HFFc6 (cell line): ENCODE results near the gene KLHL29. TPM values are rescaled to one million over a fixed set of nuclear protein-coding genes. Genes with fewer than 3 reads are reported as not detected.

Source experiments
- DNase-seq: peaks from one replicate; pipeline ENCODE4 v3.0.0-alpha.2; 2018
- H3K27ac Mint-ChIP-seq: 2 replicates; pipeline ENCODE4 v1.8.0; 2020; ENCODE audit warnings: mild to moderate bottlenecking, mixed read lengths
- H3K27me3 Mint-ChIP-seq: 2 replicates; pipeline ENCODE4 v1.8.0; 2021; ENCODE audit warnings: mild to moderate bottlenecking, moderate library complexity, mixed read lengths; ENCODE audit not compliant: insufficient read depth
- H3K36me3 Mint-ChIP-seq: 2 replicates; pipeline ENCODE4 v1.8.0; 2021; ENCODE audit warnings: low read depth, mixed read lengths
- H3K4me1 Mint-ChIP-seq: 2 replicates; pipeline ENCODE4 v1.8.0; 2020; ENCODE audit warnings: low read depth, mixed read lengths
- H3K4me3 Mint-ChIP-seq: 2 replicates; pipeline ENCODE4 v1.8.0; 2020; ENCODE audit warnings: mild to moderate bottlenecking, moderate library complexity, mixed read lengths
- H3K9me3 Mint-ChIP-seq: 2 replicates; pipeline ENCODE4 v1.8.0; 2020; ENCODE audit warnings: mild to moderate bottlenecking, mixed read lengths
- CTCF ChIP-seq: fragments of 200-600 bp; sonication (generic); IDR thresholded peaks from 2 replicates; pipeline ENCODE4 v1.5.0; 2021; ENCODE audit warnings: antibody characterized with exemption, mild to moderate bottlenecking
- total RNA-seq, 6 experiments: library from RNA; stranded (reverse); fragmentation: NEBNext Ultra II Directional; extraction: Animal tissue kit (Norgen Biotek cat#: 25700); gene quantifications; 2 replicates in 1 of 6; 3 replicates in 5 of 6; pipeline ENCODE4 v1.2.3, GENCODE V29; 2021

The KLHL29 gene
- total RNA-seq, 6 experiments from 2014 or later, result 7.4 to 9.7 (median 8.6) TPM

- no peak for DNase-seq
- Mint-ChIP-seq H3K4me3 (no peak overlapping the region), H3K9me3 (no peaks in the 10 kb centered on the region), H3K27ac (no peak overlapping the region), H3K36me3 (no peaks in the 10 kb centered on the region), H3K27me3 (no peaks in the 10 kb centered on the region; the same call in 1 of the 2 replicates), H3K4me1 (peaks cover 49% of the 10 kb centered on the region)
- TF ChIP-seq CTCF, result no peak
Measured at GRCh38 chr2:23599667-23600066, 214.7 kb downstream of the KLHL29 start.

- no peak for DNase-seq
Measured at GRCh38 chr2:23600346-23600745, 215.4 kb downstream of the KLHL29 start.

GRCh38 chr2:23601301-23601965 is 216.5 kb downstream of the KLHL29 start:
- H3K4me3 Mint-ChIP-seq, result peak overlapping the region; percentile 61
- DNase-seq, result peak; percentile 13
- peaks cover 14% of the 10 kb centered on the region for H3K9me3 Mint-ChIP-seq
- peaks cover 12% of the 10 kb centered on the region for H3K36me3 Mint-ChIP-seq
- peaks cover 31% of the 10 kb centered on the region for H3K4me1 Mint-ChIP-seq
- peak overlapping the region; percentile 97 for H3K27ac Mint-ChIP-seq
- no peak for TF ChIP-seq CTCF
- H3K27me3 Mint-ChIP-seq, result no peaks in the 10 kb centered on the region; the same call in 1 of the 2 replicates

More at GRCh38 chr2:23600346-23600745, 215.4 kb downstream of the KLHL29 start:
- no peaks in the 10 kb centered on the region; the same call in 1 of the 2 replicates for H3K27me3 Mint-ChIP-seq
- H3K4me3 Mint-ChIP-seq, result no peak overlapping the region
- peaks cover 2% of the 10 kb centered on the region for H3K36me3 Mint-ChIP-seq
- H3K9me3 Mint-ChIP-seq, result peaks cover 3% of the 10 kb centered on the region
- H3K27ac Mint-ChIP-seq, result peak overlapping the region; percentile 97
- no peak for TF ChIP-seq CTCF
- H3K4me1 Mint-ChIP-seq, result peaks cover 42% of the 10 kb centered on the region

- peak overlapping the region; percentile 61 for H3K4me3 Mint-ChIP-seq
- no peak for TF ChIP-seq CTCF
- H3K36me3 Mint-ChIP-seq, result peaks cover 13% of the 10 kb centered on the region
- peaks cover 21% of the 10 kb centered on the region for H3K9me3 Mint-ChIP-seq
- peak; percentile 93 for DNase-seq
- H3K27me3 Mint-ChIP-seq, result no peaks in the 10 kb centered on the region; the same call in none of the 2 replicates
- peak overlapping the region; percentile 97 for H3K27ac Mint-ChIP-seq
- peaks cover 24% of the 10 kb centered on the region for H3K4me1 Mint-ChIP-seq
Measured at GRCh38 chr2:23602116-23602515, 217.1 kb downstream of the KLHL29 start.

GRCh38 chr2:23603156-23603555 is 218.2 kb downstream of the KLHL29 start:
- H3K4me1 Mint-ChIP-seq, result peaks cover 24% of the 10 kb centered on the region
- H3K4me3 Mint-ChIP-seq, result no peak overlapping the region
- peaks cover 21% of the 10 kb centered on the region for H3K9me3 Mint-ChIP-seq
- DNase-seq, result no peak
- H3K27ac Mint-ChIP-seq, result no peak overlapping the region
- TF ChIP-seq CTCF, result no peak
- peaks cover 13% of the 10 kb centered on the region for H3K36me3 Mint-ChIP-seq
- H3K27me3 Mint-ChIP-seq, result no peaks in the 10 kb centered on the region; the same call in none of the 2 replicates
